Fibroblast of lung (primary cell): ENCODE data around the gene WDFY3. TPM values are rescaled to one million over a fixed set of nuclear protein-coding genes. Genes with fewer than 3 reads are reported as not detected.

Source experiments
- DNase-seq, 2 donors: peaks; one replicate each; pipeline versions ENCODE4 v3.0.0 to v3.0.0-alpha.2; 2010; ENCODE audit warnings: low read depth in 2 of 2
- H2AFZ ChIP-seq: 2 replicates; pipeline ENCODE4 v1.5.1; 2012; ENCODE audit warnings: low read length, control low read depth, inconsistent platforms
- H3K27ac ChIP-seq: 2 replicates; pipeline ENCODE4 v1.5.1; 2011; ENCODE audit warnings: low read length, control low read depth; ENCODE audit not compliant: insufficient read depth
- H3K27me3 ChIP-seq: 2 replicates; pipeline ENCODE4 v1.5.1; 2011; ENCODE audit warnings: mild to moderate bottlenecking, low read length; ENCODE audit not compliant: control insufficient read depth, insufficient read depth
- H3K36me3 ChIP-seq: 2 replicates; pipeline ENCODE4 v1.5.1; 2011; ENCODE audit warnings: low read length; ENCODE audit not compliant: control insufficient read depth, insufficient read depth
- H3K4me1 ChIP-seq: 2 replicates; pipeline ENCODE4 v1.5.1; 2011; ENCODE audit warnings: low read length; ENCODE audit not compliant: control insufficient read depth, insufficient read depth; ENCODE audit errors: extremely low read depth
- H3K4me2 ChIP-seq: 2 replicates; pipeline ENCODE4 v1.5.1; 2011; ENCODE audit warnings: low read length, control low read depth; ENCODE audit not compliant: insufficient read depth; ENCODE audit errors: extremely low read depth
- H3K4me3 ChIP-seq, 4 experiments: fragments of 200-600 bp in 1 of 4; sonication (generic) in 1 of 4; replicated peaks in 1 of 4; 2 replicates each; pipeline ENCODE4 v1.5.1; 2011 to 2016; ENCODE audit warnings: low read length in 4 of 4, low read depth in 3 of 4, mild to moderate bottlenecking in 3 of 4, control low read depth in 2 of 4, inconsistent platforms in 1 of 4, mixed read lengths in 1 of 4; ENCODE audit not compliant: insufficient read depth in 1 of 4; ENCODE audit errors: control extremely low read depth in 1 of 4
- H3K79me2 ChIP-seq: 2 replicates; pipeline ENCODE4 v1.5.1; 2012; ENCODE audit warnings: mild to moderate bottlenecking, low read length, inconsistent platforms; ENCODE audit not compliant: control insufficient read depth, insufficient read depth
- H3K9ac ChIP-seq: 2 replicates; pipeline ENCODE4 v1.5.1; 2011; ENCODE audit warnings: mild to moderate bottlenecking, low read length, control low read depth; ENCODE audit not compliant: insufficient read depth
- H3K9me3 ChIP-seq: 2 replicates; pipeline ENCODE4 v1.5.1; 2012; ENCODE audit warnings: low read depth, low read length; ENCODE audit not compliant: control insufficient read depth, insufficient read depth
- H4K20me1 ChIP-seq: 2 replicates; pipeline ENCODE4 v1.5.1; 2011; ENCODE audit warnings: low read length; ENCODE audit not compliant: control insufficient read depth, insufficient read depth; ENCODE audit errors: extremely low read depth
- EZH2 ChIP-seq: IDR thresholded peaks from 2 replicates; pipeline ENCODE4 v1.5.1; 2012; ENCODE audit warnings: low read length, control low read depth, mild to moderate bottlenecking; ENCODE audit errors: missing control alignments
- polyA plus RNA-seq, 2 donors: library from polyadenylated mRNA; depleted of rRNA in 1 of 2; stranded (reverse) in 1 of 2; unstranded in 1 of 2; fragments of >200 nt; gene quantifications; 2 replicates each; pipeline ENCODE4 v1.2.1, GENCODE V29; 2011 to 2012; ENCODE audit warnings: missing spikeins in 1 of 2
- total RNA-seq: library from RNA; depleted of rRNA; stranded (reverse); fragments of >200 nt; gene quantifications from 2 replicates; pipeline ENCODE4 v1.2.1, GENCODE V29; 2014
- TF ChIP-seq, protein P1 (sequence below), 2 donors: IDR thresholded peaks in 1 of 2; conservative IDR thresholded peaks in 1 of 2; 1 replicate in 1 of 2; 2 replicates in 1 of 2; pipeline ENCODE4 v1.5.1; 2011 to 2012; ENCODE audit warnings: low read length in 2 of 2, control low read depth in 1 of 2, inconsistent platforms in 1 of 2, low read depth in 1 of 2, mild to moderate bottlenecking in 1 of 2

The WDFY3 gene
- total and polyA plus RNA-seq, 2 donors (not counting 1 experiment from before 2014, with no cell fraction given), result 26.8 to 88.8 TPM

GRCh38 chr4:84804136-84804535 lies 162.4 kb downstream of the WDFY3 start:
- H4K20me1 ChIP-seq, result no peaks in the 10 kb centered on the region

GRCh38 chr4:84803720-84804119 lies 162.8 kb downstream of the WDFY3 start:
- DNase-seq, result peak; percentile 25 to 48

More at GRCh38 chr4:84804136-84804535, 162.4 kb downstream of the WDFY3 start:
- peaks cover 5% of the 10 kb centered on the region for H3K36me3 ChIP-seq
- H3K9me3 ChIP-seq, result no peaks in the 10 kb centered on the region
- peaks cover 4% of the 10 kb centered on the region for H3K4me1 ChIP-seq
- no peaks in the 10 kb centered on the region for H3K27me3 ChIP-seq
- H2AFZ ChIP-seq, result no peak overlapping the region
- H3K4me3 ChIP-seq, result peak overlapping the region in 1 of 4 experiments; percentile 16
- H3K27ac ChIP-seq, result no peak overlapping the region
- TF ChIP-seq, protein P1, sequence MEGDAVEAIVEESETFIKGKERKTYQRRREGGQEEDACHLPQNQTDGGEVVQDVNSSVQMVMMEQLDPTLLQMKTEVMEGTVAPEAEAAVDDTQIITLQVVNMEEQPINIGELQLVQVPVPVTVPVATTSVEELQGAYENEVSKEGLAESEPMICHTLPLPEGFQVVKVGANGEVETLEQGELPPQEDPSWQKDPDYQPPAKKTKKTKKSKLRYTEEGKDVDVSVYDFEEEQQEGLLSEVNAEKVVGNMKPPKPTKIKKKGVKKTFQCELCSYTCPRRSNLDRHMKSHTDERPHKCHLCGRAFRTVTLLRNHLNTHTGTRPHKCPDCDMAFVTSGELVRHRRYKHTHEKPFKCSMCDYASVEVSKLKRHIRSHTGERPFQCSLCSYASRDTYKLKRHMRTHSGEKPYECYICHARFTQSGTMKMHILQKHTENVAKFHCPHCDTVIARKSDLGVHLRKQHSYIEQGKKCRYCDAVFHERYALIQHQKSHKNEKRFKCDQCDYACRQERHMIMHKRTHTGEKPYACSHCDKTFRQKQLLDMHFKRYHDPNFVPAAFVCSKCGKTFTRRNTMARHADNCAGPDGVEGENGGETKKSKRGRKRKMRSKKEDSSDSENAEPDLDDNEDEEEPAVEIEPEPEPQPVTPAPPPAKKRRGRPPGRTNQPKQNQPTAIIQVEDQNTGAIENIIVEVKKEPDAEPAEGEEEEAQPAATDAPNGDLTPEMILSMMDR (conservative IDR thresholded peaks at IDR 0.05 in 1 of 2, IDR thresholded peaks at IDR 0.05 in 1 of 2; ENCODE audit: low read depth in 1 of 2, low read length in 2 of 2), result no peak
- no peak for TF ChIP-seq EZH2
- no peak overlapping the region for H3K9ac ChIP-seq
- no peaks in the 10 kb centered on the region for H3K79me2 ChIP-seq
- peak overlapping the region; percentile 11 for H3K4me2 ChIP-seq
- DNase-seq, result peak; percentile 59 to 86

DNA sequence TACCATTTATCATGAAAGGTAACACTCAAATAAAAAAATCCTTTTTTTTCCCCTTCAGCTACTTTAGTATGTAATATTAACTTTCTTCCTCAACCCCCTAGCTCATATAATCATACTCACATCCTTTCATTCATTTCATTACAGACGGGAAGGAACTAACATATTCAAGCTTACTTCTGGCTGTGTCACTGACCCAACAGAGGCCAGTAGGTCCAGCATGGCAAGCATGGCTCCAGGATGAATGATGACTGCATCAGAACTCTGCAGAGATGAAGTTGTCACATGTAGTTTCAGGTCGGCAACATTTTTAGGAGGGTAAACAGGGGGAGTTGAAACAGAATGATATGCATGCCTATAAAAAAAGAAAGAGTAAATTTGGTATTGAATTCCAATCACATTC lies 163.4 kb downstream of the WDFY3 start:
- Histone ChIP-seq H3K79me2 (no peaks in the 10 kb centered on the region), H3K4me1 (peaks cover 4% of the 10 kb centered on the region), H3K4me3 (no peak overlapping the region), H3K9me3 (no peaks in the 10 kb centered on the region), H3K4me2 (no peak overlapping the region), H3K36me3 (peaks cover 5% of the 10 kb centered on the region), H3K9ac (no peak overlapping the region), H2AFZ (no peak overlapping the region), H3K27me3 (no peaks in the 10 kb centered on the region), H3K27ac (no peak overlapping the region), H4K20me1 (no peaks in the 10 kb centered on the region)
- TF ChIP-seq, protein P1 (conservative IDR thresholded peaks at IDR 0.05 in 1 of 2, IDR thresholded peaks at IDR 0.05 in 1 of 2; ENCODE audit: low read depth in 1 of 2, low read length in 2 of 2), result no peak
- TF ChIP-seq EZH2, result no peak
- no peak for DNase-seq

More at GRCh38 chr4:84803720-84804119, 162.8 kb downstream of the WDFY3 start:
- no peak overlapping the region for H3K9ac ChIP-seq
- peak overlapping the region; percentile 11 for H3K4me2 ChIP-seq
- TF ChIP-seq, protein P1 (conservative IDR thresholded peaks at IDR 0.05 in 1 of 2, IDR thresholded peaks at IDR 0.05 in 1 of 2; ENCODE audit: low read depth in 1 of 2, low read length in 2 of 2), result no peak
- no peak for TF ChIP-seq EZH2
- peaks cover 5% of the 10 kb centered on the region for H3K36me3 ChIP-seq
- peaks cover 4% of the 10 kb centered on the region for H3K4me1 ChIP-seq
- H3K9me3 ChIP-seq, result no peaks in the 10 kb centered on the region
- no peak overlapping the region for H3K4me3 ChIP-seq
- H3K27me3 ChIP-seq, result no peaks in the 10 kb centered on the region
- no peaks in the 10 kb centered on the region for H4K20me1 ChIP-seq
- H2AFZ ChIP-seq, result no peak overlapping the region
- H3K27ac ChIP-seq, result no peak overlapping the region
- H3K79me2 ChIP-seq, result no peaks in the 10 kb centered on the region
